GM18507 (cell line): ENCODE data around the gene CTTN.

Experiments
- DNase-seq: peaks from one replicate; pipeline ENCODE4 v3.0.0; 2011; ENCODE audit warnings: low read depth; ENCODE audit not compliant: insufficient read length; ENCODE audit errors: extremely low spot score
- FAIRE-seq: peaks from 2 replicates; lab custom pipeline; 2011; peaks lifted over from hg19 to GRCh38; lab: Jason Lieb, UNC

CTTN gene

DNA sequence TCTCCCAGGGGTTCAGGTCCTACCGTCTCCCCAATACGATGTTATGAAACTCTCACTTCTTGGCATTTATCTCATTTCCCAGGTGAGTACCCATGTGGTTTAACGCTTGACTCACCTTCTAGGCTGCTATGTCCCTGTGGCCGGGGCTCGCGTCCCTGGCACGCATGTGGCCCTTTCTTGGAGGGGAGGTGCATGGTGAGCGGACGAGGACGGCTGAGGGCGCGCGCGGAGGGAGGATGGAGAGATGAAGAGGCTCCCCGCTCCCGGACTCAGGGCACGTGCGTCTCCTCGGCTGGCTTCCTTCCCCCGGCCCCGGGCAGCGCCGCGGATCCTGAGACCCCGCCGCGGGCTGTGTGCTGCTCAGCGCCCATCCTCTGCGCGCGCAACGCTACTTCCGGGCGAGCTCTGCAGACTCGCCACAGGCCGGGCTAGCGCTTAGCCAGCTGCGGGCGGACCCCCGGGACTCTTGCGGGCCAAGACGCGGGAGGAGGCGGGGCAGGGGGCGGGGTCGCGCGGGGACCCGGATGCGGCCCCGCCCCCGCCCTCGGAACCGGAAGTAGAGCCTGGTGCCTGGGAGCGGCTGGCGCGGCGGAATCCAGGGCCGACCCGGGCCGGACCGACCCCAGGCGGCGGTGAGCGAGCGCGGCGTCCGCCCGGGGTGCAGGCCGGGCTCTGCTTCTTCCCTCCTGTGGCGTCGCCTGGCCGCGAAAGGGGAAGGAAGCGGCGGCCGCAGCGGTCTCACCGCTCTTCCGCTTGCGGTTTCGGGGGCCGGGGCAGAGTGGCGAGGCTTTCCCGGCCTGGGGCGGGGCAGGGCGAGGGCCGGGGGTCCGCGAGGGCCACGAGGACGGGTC is at the start of gene CTTN:
CTTN (plus strand) TSS at position 547 of the 851 bp plus-strand sequence. CDS start 8,769 bp downstream, outside the sequence.
- DNase-seq (peak; percentile 60), FAIRE-seq (no peak)

DNA sequence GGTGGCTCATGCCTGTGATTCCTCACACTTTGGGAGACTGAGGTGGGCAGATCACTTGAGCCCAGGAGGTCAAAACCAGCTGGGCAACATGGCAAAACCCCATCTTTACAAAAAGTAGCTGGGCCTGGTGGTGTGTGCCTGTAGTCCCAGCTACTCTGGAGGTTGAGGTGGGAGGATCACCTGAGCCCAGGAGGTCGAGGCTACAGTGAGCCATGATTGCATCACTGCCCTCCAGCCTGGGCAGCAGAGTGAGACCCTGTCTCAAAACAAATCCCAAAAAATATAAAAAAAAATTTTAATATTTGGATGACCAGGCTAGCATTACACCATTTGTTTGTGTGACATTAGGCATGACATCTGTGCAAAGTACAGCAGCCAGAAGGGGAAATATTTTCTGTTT is 49.7 kb upstream of the CTTN start:
- no peak for FAIRE-seq
- DNase-seq, result no peak

DNA sequence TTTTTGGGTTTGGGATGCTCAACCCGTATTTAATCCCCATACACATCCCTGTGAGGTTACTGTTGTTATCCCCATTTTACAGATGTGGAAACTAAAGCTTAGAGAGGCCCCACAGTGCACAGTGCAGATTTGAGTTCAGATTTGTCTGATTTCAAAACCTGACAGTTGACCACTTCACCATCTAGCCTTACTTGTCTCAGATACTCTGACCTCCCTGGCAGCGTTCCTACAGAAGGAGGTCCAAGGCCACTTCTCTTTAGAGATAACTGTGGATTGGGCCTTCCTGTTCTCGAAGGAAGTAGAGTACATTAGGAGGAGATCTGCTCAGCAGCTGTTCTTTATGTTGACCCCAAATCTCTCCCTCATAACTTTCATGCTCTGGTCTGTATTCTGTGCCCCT is 46.7 kb upstream of the CTTN start:
- no peak for FAIRE-seq

DNA sequence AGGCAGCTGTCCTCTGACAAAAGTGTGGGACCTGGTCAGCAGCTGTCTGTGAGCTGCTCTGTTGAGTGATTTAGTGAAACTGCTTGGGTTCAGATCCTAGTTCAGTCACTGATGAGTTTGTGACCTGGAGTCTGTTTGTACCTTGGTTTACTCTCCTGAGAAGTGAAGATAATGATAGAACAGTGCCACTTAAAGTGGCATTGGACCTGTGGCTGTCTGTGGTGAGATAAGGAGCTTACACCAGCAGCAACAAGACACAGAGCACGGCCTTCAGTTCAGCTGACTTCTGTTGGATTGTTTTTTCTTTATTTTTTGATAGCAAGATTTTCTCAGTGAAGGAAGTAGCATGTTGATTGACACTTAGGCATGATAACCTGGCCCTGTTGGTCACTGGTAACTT is 46.2 kb upstream of the CTTN start:
- DNase-seq, result no peak
- no peak for FAIRE-seq

More for the DNA sequence above, 46.7 kb upstream of the CTTN start:
- no peak for DNase-seq

DNA sequence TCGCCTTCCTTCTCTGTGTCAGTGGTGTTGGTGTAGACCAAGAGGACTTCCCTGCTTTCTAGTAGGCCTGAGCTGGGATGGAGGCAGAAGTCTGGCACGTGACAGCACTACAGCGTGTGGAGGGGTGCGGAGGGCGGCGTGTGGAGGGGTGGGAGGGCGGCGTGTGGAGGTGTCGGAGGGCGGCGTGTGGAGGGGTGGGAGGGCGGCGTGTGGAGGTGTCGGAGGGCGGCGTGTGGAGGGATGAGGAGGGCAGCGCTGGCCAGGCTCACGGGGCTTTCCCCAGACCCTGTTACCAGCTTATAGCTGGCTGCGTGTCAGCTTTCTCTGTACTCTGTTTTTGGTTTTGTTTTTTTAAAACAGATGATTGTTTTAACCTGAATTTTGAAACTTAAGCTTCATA is 45.7 kb upstream of the CTTN start:
- FAIRE-seq, result no peak
- no peak for DNase-seq

DNA sequence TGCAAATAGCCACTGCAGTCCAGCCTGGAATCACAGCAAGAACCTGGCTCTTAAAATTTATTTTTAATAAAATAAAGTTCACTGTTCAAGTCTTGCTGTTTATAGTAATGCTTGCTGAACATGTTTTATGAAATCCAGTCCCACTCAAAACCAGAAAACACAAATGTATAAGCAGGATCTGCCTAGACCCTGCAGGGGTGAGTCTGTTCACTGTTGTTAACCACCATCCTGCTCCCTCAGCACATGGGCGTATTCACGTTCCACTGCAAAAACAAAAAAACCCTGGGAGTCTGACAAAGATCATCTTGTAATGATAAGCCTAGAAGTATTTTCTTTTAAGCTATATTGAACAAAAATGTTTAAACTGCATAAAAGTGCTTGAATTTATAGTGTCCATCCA is 45.0 kb upstream of the CTTN start:
- FAIRE-seq, result no peak

DNA sequence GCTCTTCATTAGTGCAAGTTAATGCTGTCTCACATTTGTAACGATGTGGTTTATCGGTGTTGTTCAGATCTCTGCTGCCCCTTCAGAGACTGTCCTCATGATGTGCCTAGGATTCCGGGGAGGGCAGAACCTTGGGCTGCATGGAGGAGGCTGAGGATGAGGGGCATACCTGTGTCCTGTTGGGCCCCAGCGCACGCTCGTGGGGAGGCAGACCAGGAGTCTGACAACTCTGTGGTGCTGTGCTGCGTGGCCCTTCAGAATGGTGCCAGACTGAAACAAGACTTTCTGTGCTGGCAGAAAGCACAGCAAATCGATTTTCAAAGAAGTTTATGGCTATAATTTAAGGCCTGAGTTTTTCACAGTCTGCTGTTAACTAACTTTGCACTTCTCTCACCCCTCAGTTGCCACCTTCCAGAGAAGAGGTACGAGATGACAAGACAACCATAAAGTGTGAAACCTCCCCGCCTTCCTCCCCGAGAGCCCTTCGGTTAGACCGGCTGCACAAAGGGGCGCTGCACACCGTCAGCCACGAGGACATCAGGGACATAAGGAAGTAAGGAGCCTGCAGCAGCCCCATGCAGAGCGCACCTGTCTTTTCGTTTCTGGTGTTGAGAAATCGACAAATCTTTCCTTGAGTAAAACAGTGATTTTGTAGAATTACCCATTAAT is 44.3 kb upstream of the CTTN start:
- FAIRE-seq (no peak), DNase-seq (no peak)

More for the DNA sequence above, 45.0 kb upstream of the CTTN start:
- no peak for DNase-seq

DNA sequence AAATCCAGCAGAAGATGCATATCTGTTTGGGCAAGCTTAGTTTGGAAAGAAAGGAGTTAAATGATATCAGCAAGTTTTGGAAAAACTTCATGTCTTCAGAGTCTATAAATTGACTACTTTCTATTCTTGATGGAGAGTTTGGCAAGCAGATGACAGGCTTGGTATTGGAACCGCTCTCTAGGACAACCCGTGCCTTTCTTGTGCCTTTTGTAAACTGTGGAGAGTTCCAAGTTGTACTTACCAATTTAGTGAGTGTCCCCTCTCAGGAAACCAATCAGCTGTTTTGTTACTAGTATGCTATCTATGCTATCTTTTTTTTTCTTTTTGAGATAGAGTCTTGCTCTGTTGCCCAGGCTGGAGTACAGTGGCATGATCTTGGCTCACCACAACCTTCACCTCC is 43.7 kb upstream of the CTTN start:
- DNase-seq (no peak), FAIRE-seq (no peak)

DNA sequence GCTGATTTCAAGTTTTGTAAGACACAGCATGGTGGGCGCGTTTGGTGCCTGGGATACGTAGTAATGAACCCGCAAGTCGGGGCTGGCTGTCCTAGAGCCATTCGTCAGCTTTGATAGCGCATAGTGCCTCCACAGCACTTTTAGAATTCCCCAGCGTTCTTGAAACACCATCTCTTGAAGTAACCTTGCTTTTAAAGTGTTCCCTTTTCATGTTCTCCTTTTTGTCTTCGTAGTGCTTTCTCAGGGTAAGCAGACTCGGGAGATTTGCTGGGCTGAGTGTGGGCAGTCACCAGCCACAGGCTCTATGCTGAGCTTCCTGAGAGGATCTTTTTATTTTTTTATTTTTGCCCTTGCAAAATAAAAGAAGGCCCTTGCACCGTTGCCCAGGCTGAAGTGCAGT is 39.6 kb upstream of the CTTN start:
- DNase-seq (no peak), FAIRE-seq (no peak)

DNA sequence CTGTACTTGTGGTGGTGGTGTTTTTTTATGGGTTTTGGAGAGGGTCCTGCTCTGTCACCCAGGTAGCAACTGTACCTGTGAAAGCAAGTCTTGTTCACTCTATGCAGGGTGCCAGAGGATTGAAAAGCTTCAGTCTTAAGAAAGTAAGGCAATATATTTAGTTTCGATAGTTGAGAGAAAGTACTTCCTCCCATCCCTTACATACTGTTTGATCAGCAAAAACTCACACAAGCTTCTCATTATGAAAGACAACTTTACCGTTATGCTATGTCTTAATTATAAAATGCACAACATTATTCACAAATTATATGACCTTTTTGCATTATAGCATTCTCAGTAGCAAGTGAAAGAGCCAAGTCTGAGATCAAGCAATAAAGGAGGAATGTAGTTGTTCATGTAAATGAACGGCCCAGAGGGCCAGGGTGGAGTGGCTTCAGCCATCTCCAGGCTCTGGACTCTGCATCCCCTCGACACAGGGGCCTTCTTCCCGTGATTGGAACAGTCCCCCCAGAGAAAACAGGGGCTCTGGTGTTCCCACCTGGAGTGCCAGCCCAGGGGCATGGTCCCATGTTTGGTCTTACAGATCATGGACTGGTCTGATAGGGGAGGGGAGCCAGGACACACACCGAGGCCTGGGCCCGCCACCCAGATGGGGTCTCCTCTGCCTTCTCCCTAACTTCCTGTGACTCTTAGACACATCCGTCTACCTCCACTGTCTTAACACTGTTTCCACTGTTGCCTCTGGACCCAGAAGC is 38.7 kb upstream of the CTTN start:
- FAIRE-seq (no peak), DNase-seq (no peak)

DNA sequence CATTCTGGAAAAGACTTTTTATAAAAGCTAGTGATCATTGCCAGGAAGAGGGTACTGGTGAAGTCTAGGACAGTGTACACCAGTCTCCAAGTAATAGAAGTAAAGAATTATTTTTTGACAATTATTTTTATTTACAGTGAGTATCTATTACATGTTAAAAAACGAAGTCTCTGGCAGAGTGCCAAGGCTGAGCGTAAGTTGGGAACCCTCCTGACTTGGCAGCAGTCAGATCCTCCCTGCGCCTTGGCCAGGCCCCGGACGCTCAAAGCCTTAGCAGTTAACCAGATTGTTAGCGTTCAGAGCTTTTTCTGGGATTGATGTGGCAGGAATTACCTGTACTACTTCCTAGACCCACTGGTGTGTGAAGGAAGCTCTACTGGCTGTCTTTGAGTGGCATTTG is 38.1 kb upstream of the CTTN start:
- no peak for FAIRE-seq
- no peak for DNase-seq

DNA sequence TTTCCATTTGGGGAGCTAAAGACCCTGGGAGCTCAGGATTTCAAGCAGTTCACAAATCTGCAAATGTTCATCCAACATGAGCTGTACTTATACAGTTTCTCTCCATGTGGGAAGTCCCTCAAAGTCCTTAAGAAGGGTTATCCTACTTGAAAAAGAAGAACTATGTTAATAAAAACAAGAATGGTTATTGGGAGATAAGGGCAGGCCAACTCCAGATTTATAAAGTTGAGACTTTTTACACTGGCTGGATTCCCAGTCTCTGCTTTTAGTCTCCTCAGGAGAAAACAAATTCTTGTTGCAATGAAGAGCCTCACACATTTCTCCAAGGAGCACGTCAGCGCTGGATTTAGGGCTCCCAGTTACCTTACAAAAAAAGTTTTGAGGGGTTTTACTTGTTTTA is 34.2 kb upstream of the CTTN start:
- FAIRE-seq (no peak), DNase-seq (no peak)

DNA sequence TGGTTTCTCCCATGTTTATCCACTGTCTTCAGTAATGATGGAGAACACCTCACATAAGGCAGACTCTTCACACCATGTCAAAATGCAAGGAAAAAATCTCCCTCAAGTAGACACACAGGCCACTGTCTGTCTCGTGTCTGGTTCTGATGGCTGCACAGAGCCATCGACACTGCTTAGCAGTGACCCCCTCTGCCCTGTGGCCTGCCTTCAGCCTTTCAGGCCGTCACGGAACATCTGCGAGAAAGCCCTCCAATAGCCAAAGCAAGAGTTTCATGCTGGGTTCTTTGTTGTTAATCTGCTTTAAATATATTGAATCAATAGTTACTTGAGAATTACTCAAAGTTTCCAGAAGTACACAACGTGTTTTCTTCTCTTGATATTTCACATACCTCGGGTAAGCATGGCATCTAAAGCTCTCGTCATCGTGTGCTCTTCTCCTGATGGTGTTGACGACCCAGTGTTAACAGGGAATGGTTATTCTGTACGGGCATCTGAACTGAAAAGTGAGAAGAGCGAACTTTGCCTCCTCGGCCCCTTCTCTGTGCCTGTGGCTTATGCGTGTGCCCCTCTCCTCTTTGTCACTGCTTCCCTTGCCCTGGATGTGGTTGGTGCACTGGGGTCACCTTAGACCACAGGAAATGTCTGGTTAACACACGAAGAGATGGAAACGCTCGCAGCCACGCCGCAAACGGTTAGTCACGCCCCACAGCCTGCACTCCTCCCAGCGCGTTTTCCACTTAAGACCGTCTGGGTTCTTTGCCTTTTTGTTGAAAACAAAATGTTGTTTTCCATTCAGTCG is 33.4 kb upstream of the CTTN start:
- FAIRE-seq, result no peak
- no peak for DNase-seq

DNA sequence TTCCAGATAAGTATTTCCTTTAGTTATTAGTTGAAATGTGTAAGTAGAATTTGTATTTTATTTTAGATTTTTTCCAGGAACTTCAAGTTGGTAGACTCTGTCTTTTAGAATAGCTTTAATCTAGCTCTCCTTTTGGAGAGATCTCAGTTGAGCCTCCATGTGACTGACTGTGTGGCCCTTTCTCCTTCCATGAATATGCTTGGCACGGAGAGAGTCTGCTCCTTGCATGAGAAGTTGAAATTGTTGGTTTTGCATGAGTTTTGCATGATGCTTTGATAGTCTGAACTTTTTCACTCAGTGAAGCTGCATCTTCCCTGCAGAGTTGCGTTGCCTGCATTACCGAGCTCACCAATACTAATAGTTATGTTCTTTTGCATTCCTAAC is 32.8 kb upstream of the CTTN start:
- FAIRE-seq, result no peak

DNA sequence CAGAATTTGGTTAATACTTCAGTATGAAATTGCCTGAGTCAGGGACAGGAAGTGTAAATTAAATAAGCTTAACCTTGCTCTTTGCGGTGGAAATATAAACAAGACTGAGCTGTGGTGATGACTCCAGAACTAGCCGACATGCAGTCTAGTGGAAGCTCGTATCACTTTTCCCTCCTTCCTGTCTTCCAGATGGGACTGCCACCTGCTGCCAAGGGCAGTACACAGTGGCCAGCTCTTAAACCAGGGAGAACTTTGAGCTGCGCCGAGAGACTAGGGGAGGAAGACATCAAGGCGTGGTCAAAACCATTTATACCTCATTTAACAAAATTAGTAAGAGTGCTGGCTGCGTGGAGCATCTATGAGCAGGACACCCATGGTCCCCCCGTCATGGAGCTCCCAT is 31.3 kb upstream of the CTTN start:
- DNase-seq (no peak), FAIRE-seq (no peak)

More for the DNA sequence above, 32.8 kb upstream of the CTTN start:
- no peak for DNase-seq

DNA sequence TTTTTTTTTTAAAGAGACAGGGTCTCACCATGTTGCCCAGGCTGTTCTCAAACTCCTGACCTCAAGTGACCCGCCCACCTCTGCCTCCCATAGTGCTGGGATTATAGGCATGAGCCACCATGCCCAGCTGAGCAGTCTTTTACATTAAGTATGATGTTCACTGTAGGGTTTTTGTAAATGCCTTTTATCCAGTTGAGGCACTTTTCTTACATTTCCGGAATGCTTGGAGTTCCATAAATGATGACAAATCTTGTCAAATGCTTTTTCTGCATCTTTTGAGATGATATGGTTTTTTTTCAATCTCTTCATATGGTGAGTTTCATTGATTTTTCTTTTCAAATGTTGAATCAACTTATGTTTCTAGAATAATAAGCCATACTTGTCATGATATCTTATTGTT is 29.4 kb upstream of the CTTN start:
- FAIRE-seq, result no peak

DNA sequence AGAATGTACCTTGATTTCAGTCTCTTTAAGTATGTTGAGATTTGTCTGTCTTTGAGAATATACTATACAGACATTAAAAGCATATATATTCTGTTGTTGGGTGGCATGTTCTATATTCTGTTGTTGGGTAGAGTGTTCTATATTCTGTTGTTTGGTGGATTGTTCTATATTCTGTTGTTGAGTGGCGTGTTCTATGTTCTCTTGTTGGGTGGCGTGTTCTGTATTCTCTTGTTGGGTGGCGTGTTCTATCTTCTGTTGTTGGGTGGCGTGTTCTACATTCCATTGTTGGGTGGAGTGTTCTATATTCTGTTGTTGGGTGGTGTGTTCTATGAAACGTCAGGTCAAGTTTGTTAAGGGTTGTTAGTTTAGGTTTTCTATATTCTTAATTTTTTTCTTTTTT is 27.1 kb upstream of the CTTN start:
- DNase-seq, result no peak
- peak; percentile 71 for FAIRE-seq

More for the DNA sequence above, 29.4 kb upstream of the CTTN start:
- no peak for DNase-seq

DNA sequence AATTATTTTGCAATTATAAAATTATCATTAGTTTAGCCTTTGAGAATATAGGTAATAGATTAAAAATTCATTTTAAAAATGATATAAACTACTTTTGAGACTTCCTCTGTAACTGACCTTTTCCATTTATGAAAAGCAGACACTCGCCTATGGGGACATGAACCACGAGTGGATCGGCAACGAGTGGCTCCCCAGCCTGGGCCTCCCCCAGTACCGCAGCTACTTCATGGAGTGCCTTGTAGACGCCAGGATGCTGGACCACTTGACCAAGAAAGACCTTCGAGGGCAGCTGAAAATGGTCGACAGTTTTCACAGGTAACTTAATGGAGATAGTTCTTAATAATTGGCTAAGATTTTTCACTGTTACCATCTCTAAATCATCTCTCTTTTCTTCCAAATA is 26.3 kb upstream of the CTTN start:
- DNase-seq, result no peak
- no peak for FAIRE-seq

DNA sequence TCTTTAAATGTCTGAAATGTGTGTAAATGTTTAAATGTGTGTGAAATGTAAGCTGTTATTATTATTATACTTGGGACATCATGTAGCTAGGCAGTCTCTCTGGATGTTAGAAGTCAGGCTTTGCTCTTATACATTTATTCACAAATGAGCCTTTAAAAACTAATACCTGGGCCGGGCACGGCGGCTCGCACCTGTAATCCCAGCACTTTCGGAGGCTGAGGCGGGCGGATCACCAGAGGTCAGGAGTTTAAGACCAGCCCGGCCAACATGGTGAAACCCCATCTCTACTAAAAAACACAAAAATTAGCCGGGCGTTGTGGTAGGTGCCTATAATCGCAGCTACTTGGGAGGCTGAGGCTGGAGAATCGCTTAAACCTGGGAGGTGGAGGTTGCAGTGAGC is 21.7 kb upstream of the CTTN start:
- DNase-seq, result no peak
- no peak for FAIRE-seq

DNA sequence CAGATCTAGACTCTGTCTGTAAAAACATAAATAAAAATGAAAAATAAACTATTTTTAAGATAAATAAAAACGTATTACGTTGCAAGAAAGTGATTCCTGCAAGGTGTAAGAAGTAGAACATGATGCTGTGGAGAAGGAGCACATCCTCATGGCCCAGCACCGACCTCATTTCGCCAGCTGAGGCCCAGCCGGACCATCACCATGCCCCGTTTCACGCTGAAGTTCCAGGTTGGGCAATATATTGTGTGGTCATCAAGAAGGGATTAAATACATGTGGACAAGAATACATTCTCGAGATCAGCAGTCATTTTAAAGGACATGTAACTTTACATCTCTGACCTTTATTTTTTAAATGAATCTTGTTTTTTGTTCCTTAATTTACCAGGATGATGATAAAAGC is 20.7 kb upstream of the CTTN start:
- DNase-seq (no peak), FAIRE-seq (no peak)
